Thyroid gland (tissue), 4 donors: Measurements from ENCODE around the gene WASF3. TPM values are rescaled to one million over a fixed set of nuclear protein-coding genes. Genes with fewer than 3 reads are reported as not detected.

Experiments
- DNase-seq, 2 donors: peaks; one replicate each; pipeline ENCODE4 v3.0.0-alpha.2; 2019
- H3K27ac ChIP-seq, 3 donors: fragments of 200-600 bp; sonication (generic); 1 replicate in 2 of 3; 2 replicates in 1 of 3; pipeline ENCODE4 v1.5.1; 2016 to 2019; ENCODE audit warnings: mild to moderate bottlenecking in 1 of 3, moderate library complexity in 1 of 3
- H3K27me3 ChIP-seq: fragments of 200-600 bp; sonication (generic); one replicate; pipeline ENCODE4 v1.5.1; 2019
- H3K36me3 ChIP-seq, 2 donors: fragments of 200-600 bp; sonication (generic); one replicate each; pipeline ENCODE4 v1.5.1; 2016 to 2019
- H3K4me1 ChIP-seq, 2 donors: fragments of 200-600 bp; sonication (generic); one replicate each; pipeline ENCODE4 v1.5.1; 2017 to 2019
- H3K4me3 ChIP-seq, 3 donors: fragments of 200-600 bp; sonication (generic); replicated peaks in 1 of 3; 1 replicate in 2 of 3; 2 replicates in 1 of 3; pipeline ENCODE4 v1.5.1; 2016; ENCODE audit warnings: mild to moderate bottlenecking in 1 of 3
- H3K9me3 ChIP-seq: fragments of 200-600 bp; sonication (generic); one replicate; pipeline ENCODE4 v1.5.1; 2017
- POLR2A ChIP-seq, 2 donors: fragments of 450-650 bp; IDR thresholded peaks; one replicate each; pipeline ENCODE4 v1.6.1; 2017; ENCODE audit warnings: antibody characterized with exemption in 2 of 2, mild to moderate bottlenecking in 2 of 2, moderate library complexity in 1 of 2
- WGBS, 2 donors: methylation state at CpG; one replicate each; pipeline ENCODE4 v1.1.5; 2017; 5-methylcytosine and 5-hydroxymethylcytosine counted together
- intact Hi-C: fragments of 100-400 bp; cut with DNase I; formaldehyde crosslinking; loops from one replicate; pipeline ENCODE4 v1.15.1; 2023
- total RNA-seq, 4 donors: library from RNA; depleted of rRNA; stranded (reverse); fragments of >200 nt; gene quantifications; one replicate each; pipeline ENCODE4 v1.2.3, GENCODE V29; 2016
- TF ChIP-seq, protein P1 (sequence below), 6 experiments: fragments of 200-600 bp in 3 of 6; fragments of 450-650 bp in 3 of 6; sonication (generic) in 3 of 6; IDR thresholded peaks; one replicate each; pipeline ENCODE4 v1.5.1; 2016 to 2019; ENCODE audit warnings: antibody characterized with exemption in 6 of 6, mild to moderate bottlenecking in 2 of 6, inconsistent platforms in 1 of 6, moderate library complexity in 1 of 6

Gene WASF3
- total RNA-seq, 4 donors from 2014 or later, result 41.0 to 56.1 (median 48.6) TPM

DNA sequence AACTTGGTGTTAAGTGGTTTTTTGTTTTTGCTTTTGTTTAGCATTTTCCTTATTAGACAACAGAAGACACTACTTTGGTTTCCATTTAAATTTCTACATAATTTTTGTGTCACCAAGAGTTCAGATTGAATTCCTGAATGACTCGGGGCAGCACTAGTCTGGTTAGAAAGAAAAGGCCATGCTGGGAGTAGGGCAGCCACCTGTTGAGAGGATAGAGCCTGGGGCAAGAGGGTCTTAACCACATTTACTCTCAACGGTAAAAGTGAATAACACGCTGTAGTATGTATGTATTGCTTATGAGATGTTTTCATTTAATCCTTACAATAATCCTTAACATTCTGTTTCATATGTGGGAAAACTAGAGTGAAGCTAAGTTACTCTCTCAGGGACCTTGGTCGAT lies 131.5 kb downstream of the WASF3 start:
- H3K4me1 ChIP-seq, result no peaks in the 10 kb centered on the region
- DNase-seq, result no peak
- TF ChIP-seq POLR2A (IDR thresholded peaks at IDR 0.05), result no peak
- TF ChIP-seq, protein P1, sequence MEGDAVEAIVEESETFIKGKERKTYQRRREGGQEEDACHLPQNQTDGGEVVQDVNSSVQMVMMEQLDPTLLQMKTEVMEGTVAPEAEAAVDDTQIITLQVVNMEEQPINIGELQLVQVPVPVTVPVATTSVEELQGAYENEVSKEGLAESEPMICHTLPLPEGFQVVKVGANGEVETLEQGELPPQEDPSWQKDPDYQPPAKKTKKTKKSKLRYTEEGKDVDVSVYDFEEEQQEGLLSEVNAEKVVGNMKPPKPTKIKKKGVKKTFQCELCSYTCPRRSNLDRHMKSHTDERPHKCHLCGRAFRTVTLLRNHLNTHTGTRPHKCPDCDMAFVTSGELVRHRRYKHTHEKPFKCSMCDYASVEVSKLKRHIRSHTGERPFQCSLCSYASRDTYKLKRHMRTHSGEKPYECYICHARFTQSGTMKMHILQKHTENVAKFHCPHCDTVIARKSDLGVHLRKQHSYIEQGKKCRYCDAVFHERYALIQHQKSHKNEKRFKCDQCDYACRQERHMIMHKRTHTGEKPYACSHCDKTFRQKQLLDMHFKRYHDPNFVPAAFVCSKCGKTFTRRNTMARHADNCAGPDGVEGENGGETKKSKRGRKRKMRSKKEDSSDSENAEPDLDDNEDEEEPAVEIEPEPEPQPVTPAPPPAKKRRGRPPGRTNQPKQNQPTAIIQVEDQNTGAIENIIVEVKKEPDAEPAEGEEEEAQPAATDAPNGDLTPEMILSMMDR (IDR thresholded peaks at IDR 0.05), result no peak
- H3K36me3 ChIP-seq, result peaks cover 13 to 21% of the 10 kb centered on the region in 2 donors
- H3K4me3 ChIP-seq, result no peak overlapping the region
- no peaks in the 10 kb centered on the region for H3K9me3 ChIP-seq
- no peak overlapping the region for H3K27ac ChIP-seq
- 96 to 97% methylated on average over 4 of the region's 4 CpGs for WGBS, 2 donors
- intact Hi-C loops, result no loop called here
- no peaks in the 10 kb centered on the region for H3K27me3 ChIP-seq

DNA sequence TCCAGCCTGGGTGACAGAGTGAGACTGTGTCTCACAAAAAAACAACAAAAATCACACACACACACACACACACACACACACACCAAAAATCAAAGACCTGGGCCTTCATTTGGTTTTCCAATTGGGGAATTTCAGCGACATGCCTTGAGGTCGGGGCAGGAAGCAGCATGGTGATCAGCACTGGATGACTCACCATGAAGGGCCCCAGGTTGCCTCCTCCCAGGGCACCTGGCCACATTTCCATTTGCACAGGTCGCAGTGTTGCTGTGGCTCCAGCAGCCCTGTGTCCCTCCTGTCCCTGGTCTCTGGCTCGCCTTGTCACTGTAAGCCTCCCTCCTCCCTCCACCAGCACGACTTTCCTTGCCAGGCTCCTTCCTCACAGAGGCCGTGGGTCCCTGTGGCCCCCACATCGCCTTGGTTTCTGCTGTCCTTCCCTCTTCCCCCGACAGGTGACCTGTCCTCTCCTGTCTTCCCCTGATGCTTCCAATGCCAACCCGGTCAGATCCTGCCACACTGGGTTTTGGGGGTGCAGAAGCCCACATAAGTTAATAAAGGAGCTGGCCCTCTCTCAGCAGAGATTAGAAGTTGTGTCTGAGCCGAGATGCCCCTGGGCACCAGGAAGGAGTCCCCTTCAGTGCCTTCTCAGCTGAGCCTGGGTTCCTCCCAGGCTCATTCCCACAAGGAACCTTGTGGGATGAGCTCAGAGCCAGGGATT lies 136.4 kb downstream of the WASF3 start:
- Histone ChIP-seq H3K27me3 (no peaks in the 10 kb centered on the region), H3K4me1 (no peaks in the 10 kb centered on the region), H3K9me3 (no peaks in the 10 kb centered on the region), H3K27ac (no peak overlapping the region), H3K36me3 (peaks cover 0 to 5% of the 10 kb centered on the region in 2 donors), H3K4me3 (no peak overlapping the region)
- 82 to 84% methylated on average over 10 of the region's 10 CpGs for WGBS, 2 donors
- no peak for DNase-seq
- intact Hi-C loops, result no loop called here
- TF ChIP-seq, protein P1 (IDR thresholded peaks at IDR 0.05), result no peak
- TF ChIP-seq POLR2A (IDR thresholded peaks at IDR 0.05), result no peak

DNA sequence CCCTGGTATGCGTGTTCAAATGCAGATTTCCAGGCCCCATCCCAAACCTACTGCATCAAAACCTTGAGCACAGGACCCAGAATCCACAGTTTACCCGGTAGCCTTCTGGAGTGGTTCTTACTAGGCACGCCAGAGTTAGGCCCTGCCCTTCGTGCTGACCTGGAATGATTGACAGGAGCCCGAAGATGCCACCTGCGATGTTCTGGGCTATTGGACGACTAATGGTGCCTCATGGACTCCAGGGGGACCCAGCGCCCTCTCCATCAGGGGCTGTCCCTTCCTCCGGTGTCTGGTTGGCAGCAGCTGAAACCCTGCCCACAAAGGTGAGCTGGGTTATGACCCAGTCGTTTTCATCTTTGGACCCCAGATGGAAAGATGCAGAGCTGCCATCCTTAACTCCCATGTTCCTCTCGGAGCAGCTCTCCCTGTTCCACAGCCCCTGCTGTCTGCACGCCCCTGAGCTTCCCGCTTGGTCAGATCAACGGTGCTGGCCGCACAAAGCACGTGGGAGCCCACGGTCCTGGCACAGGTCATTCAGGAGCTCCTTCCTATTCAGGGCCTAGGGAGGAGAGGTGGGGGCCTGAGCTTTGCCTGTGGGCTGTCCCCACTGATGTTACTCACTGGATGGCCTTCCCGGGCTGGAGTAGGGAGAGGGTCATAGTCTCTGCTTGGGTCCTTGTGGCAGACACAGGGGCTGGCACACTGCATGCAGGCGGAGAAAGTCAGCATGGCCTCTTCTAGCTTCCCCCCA lies 137.3 kb downstream of the WASF3 start:
- Histone ChIP-seq H3K27me3 (no peaks in the 10 kb centered on the region), H3K4me1 (no peaks in the 10 kb centered on the region), H3K36me3 (no peaks in the 10 kb centered on the region), H3K27ac (no peak overlapping the region), H3K4me3 (no peak overlapping the region), H3K9me3 (no peaks in the 10 kb centered on the region)
- TF ChIP-seq POLR2A (IDR thresholded peaks at IDR 0.05), result no peak
- TF ChIP-seq, protein P1 (IDR thresholded peaks at IDR 0.05), result no peak
- DNase-seq, result no peak
- 83 to 84% methylated on average over 12 to 16 of the region's 19 CpGs for WGBS, 2 donors
- intact Hi-C loops, result loop anchor here (5.0 kb wide), 1 partner anchor 507 kb away; no protein-coding TSS in a partner anchor

DNA sequence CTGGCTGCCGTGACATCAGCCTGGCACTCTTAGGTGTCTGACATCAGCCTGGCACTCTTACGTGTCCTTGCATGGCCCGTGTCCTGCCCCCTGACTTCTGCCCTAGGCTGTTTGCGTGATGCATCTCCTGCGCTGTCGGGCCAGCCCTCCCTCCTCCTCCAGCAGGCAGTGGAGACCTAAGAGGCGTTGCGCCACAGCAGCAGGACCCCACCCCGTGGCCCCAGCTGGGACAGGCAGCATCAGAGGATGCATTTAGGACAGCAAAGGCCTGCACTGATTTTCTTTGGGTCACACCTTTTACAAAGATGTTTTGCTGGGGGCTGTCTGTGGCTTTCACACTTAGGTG lies 137.8 kb downstream of the WASF3 start:
- Histone ChIP-seq H3K4me1 (no peaks in the 10 kb centered on the region), H3K9me3 (no peaks in the 10 kb centered on the region), H3K36me3 (no peaks in the 10 kb centered on the region), H3K27me3 (no peaks in the 10 kb centered on the region), H3K27ac (no peak overlapping the region), H3K4me3 (no peak overlapping the region)
- WGBS, 2 donors, result 85 to 89% methylated on average over 9 of the region's 9 CpGs
- TF ChIP-seq, protein P1 (IDR thresholded peaks at IDR 0.05), result no peak
- TF ChIP-seq POLR2A (IDR thresholded peaks at IDR 0.05), result no peak
- intact Hi-C loops, result loop anchor here (5.0 kb wide), 1 partner anchor 508 kb away; no protein-coding TSS in a partner anchor
- DNase-seq, result no peak

DNA sequence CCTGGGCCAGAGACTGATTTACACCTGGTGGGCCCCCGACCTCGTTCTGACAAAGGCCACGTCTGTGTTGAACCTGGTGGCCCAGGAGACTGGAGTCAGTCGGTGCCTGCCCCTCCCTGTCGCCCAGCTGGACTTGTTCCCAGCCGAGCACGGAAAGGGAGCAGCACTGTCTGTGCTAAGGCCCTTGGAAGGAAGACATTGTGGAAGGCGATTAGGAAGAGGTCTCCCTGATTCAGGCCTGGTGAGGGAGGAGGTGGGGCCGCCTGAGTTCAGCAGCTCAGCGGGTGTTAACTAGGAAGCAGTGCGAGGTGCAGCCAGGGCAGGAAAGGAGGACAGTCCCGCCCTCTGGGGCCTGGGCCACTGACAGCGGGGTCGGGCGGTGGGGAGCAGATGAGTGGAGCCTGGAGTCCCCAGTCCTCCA lies 138.4 kb downstream of the WASF3 start:
- no peaks in the 10 kb centered on the region for H3K36me3 ChIP-seq
- intact Hi-C loops, result loop anchor here (2.0 to 5.0 kb wide), 2 partner anchors 211 to 509 kb away; no protein-coding TSS in a partner anchor
- H3K9me3 ChIP-seq, result no peaks in the 10 kb centered on the region
- TF ChIP-seq, protein P1 (IDR thresholded peaks at IDR 0.05), result no peak
- no peak for TF ChIP-seq POLR2A (IDR thresholded peaks at IDR 0.05)
- 54 to 62% methylated on average over 13 to 15 of the region's 15 CpGs for WGBS, 2 donors
- no peak overlapping the region for H3K4me3 ChIP-seq
- DNase-seq, result no peak
- H3K27ac ChIP-seq, result no peak overlapping the region
- H3K27me3 ChIP-seq, result no peaks in the 10 kb centered on the region
- H3K4me1 ChIP-seq, result no peaks in the 10 kb centered on the region
